ENCODE data around the gene TSHZ3. TPM values are rescaled to one million over a fixed set of nuclear protein-coding genes. Genes with fewer than 3 reads are reported as not detected.
A peak's percentile ranks its signal among the peaks of the same experiment; 100 is the strongest.

The TSHZ3 gene
- total RNA-seq, 4 donors from 2014 or later = 15.0 to 18.8 (median 18.1) TPM

- no peaks in the 10 kb centered on the region for H3K36me3 ChIP-seq
- no peaks in the 10 kb centered on the region for H3K27me3 ChIP-seq
- no peak for DNase-seq
- H3K4me1 ChIP-seq = no peaks in the 10 kb centered on the region
- no peaks in the 10 kb centered on the region for H3K9me3 ChIP-seq
- no peak overlapping the region for H3K4me3 ChIP-seq (replicated peaks in 1 of 3)
- TF ChIP-seq CTCF (IDR thresholded peaks at IDR 0.05) (no peak), POLR2A (IDR thresholded peaks at IDR 0.05) (no peak)
- H3K27ac ChIP-seq = no peak overlapping the region
- intact Hi-C loops (cut with DNase I) = no loop called here
- 86 to 94% methylated on average over 3 of the region's 3 CpGs for WGBS, 2 donors
These were observed 116.4 kb downstream of the TSHZ3 start for GRCh38 chr19:31232871-31233270.

- Histone ChIP-seq H3K27ac (no peak overlapping the region), H3K4me3 (replicated peaks in 1 of 3) (no peak overlapping the region), H3K36me3 (no peaks in the 10 kb centered on the region), H3K4me1 (no peaks in the 10 kb centered on the region), H3K9me3 (no peaks in the 10 kb centered on the region), H3K27me3 (no peaks in the 10 kb centered on the region)
- TF ChIP-seq POLR2A (IDR thresholded peaks at IDR 0.05) (no peak), CTCF (IDR thresholded peaks at IDR 0.05) (peak in 4 of 6 experiments; percentile 33 to 51 (median 46))
- peak; percentile 18 to 26 for DNase-seq
- intact Hi-C loops (cut with DNase I) = no loop called here
- 65 to 70% methylated on average over 5 of the region's 5 CpGs for WGBS, 2 donors
These were observed 117.1 kb downstream of the TSHZ3 start for GRCh38 chr19:31232180-31232579.

GRCh38 chr19:31231237-31231636 is 118.0 kb downstream of the TSHZ3 start:
- Histone ChIP-seq H3K9me3 (no peaks in the 10 kb centered on the region), H3K27ac (no peak overlapping the region), H3K4me1 (no peaks in the 10 kb centered on the region), H3K27me3 (no peaks in the 10 kb centered on the region), H3K36me3 (no peaks in the 10 kb centered on the region), H3K4me3 (replicated peaks in 1 of 3) (no peak overlapping the region)
- no peak for DNase-seq
- intact Hi-C loops (cut with DNase I) = no loop called here
- WGBS, 2 donors = 92 to 97% methylated on average over 6 of the region's 6 CpGs
- TF ChIP-seq POLR2A (IDR thresholded peaks at IDR 0.05) (no peak), CTCF (IDR thresholded peaks at IDR 0.05) (no peak)

- 92 to 98% methylated on average over 4 of the region's 4 CpGs for WGBS, 2 donors
- Histone ChIP-seq H3K36me3 (no peaks in the 10 kb centered on the region), H3K27me3 (no peaks in the 10 kb centered on the region), H3K4me1 (no peaks in the 10 kb centered on the region), H3K4me3 (replicated peaks in 1 of 3) (no peak overlapping the region), H3K27ac (no peak overlapping the region), H3K9me3 (no peaks in the 10 kb centered on the region)
- intact Hi-C loops (cut with DNase I) = no loop called here
- TF ChIP-seq POLR2A (IDR thresholded peaks at IDR 0.05) (no peak), CTCF (IDR thresholded peaks at IDR 0.05) (no peak)
- DNase-seq = no peak
These were observed 122.9 kb downstream of the TSHZ3 start for GRCh38 chr19:31226151-31226935.
